ENCODE data around the gene DACT2. TPM values are rescaled to one million over a fixed set of nuclear protein-coding genes. Genes with fewer than 3 reads are reported as not detected.
"Not testable (repeated sequence)": the region's sequence is repeated elsewhere in the genome, so short reads cannot be mapped to it uniquely, and the experiment has no call there.

The DACT2 gene
- total RNA-seq, 6 experiments from 2014 or later: not detected

GRCh38 chr6:168288781-168289570, 30.6 kb downstream of the DACT2 start:
- peaks cover 27% of the 10 kb centered on the region for H3K9me3 Mint-ChIP-seq
- no peak overlapping the region for H3K4me3 Mint-ChIP-seq
- no peak overlapping the region for H3K27ac Mint-ChIP-seq
- no peaks in the 10 kb centered on the region; the same call in none of the 2 replicates for H3K36me3 Mint-ChIP-seq (ENCODE audit: low read depth)
- no peak for DNase-seq
- H3K27me3 Mint-ChIP-seq (ENCODE audit: insufficient read depth): peaks cover 2% of the 10 kb centered on the region
- TF ChIP-seq CTCF (IDR thresholded peaks at IDR 0.05): no peak
- H3K4me1 Mint-ChIP-seq (ENCODE audit: low read depth): no peaks in the 10 kb centered on the region

GRCh38 chr6:168287460-168287859, 32.1 kb downstream of the DACT2 start:
- not testable (repeated sequence) for DNase-seq; H3K27ac Mint-ChIP-seq; H3K4me1 Mint-ChIP-seq (ENCODE audit: low read depth); H3K36me3 Mint-ChIP-seq (ENCODE audit: low read depth); H3K4me3 Mint-ChIP-seq; H3K27me3 Mint-ChIP-seq (ENCODE audit: insufficient read depth)
- H3K9me3 Mint-ChIP-seq: peaks cover 38% of the 10 kb centered on the region

- not testable (repeated sequence) for H3K36me3 Mint-ChIP-seq (ENCODE audit: low read depth); H3K4me3 Mint-ChIP-seq; DNase-seq; H3K4me1 Mint-ChIP-seq (ENCODE audit: low read depth); H3K27me3 Mint-ChIP-seq (ENCODE audit: insufficient read depth); H3K27ac Mint-ChIP-seq
- H3K9me3 Mint-ChIP-seq: peaks cover 43% of the 10 kb centered on the region
These were observed 32.7 kb downstream of the DACT2 start for GRCh38 chr6:168286771-168287446.

- H3K9me3 Mint-ChIP-seq: peaks cover 48% of the 10 kb centered on the region
- no peaks in the 10 kb centered on the region for H3K4me1 Mint-ChIP-seq (ENCODE audit: low read depth)
- no peak overlapping the region for H3K4me3 Mint-ChIP-seq
- H3K27me3 Mint-ChIP-seq (ENCODE audit: insufficient read depth): no peaks in the 10 kb centered on the region; the same call in 1 of the 2 replicates
- H3K36me3 Mint-ChIP-seq (ENCODE audit: low read depth): no peaks in the 10 kb centered on the region; the same call in none of the 2 replicates
- H3K27ac Mint-ChIP-seq: no peak overlapping the region
- no peak for TF ChIP-seq CTCF (IDR thresholded peaks at IDR 0.05)
- DNase-seq: no peak
These were observed 33.5 kb downstream of the DACT2 start for GRCh38 chr6:168286116-168286515.

- no peaks in the 10 kb centered on the region; the same call in 1 of the 2 replicates for H3K27me3 Mint-ChIP-seq (ENCODE audit: insufficient read depth)
- DNase-seq: no peak
These were observed 34.1 kb downstream of the DACT2 start for GRCh38 chr6:168285456-168285855.

GRCh38 chr6:168284187-168284586, 35.4 kb downstream of the DACT2 start:
- no peak overlapping the region for H3K4me3 Mint-ChIP-seq
- H3K27me3 Mint-ChIP-seq (ENCODE audit: insufficient read depth): no peaks in the 10 kb centered on the region; the same call in 1 of the 2 replicates
- H3K36me3 Mint-ChIP-seq (ENCODE audit: low read depth): no peaks in the 10 kb centered on the region; the same call in none of the 2 replicates
- H3K4me1 Mint-ChIP-seq (ENCODE audit: low read depth): no peaks in the 10 kb centered on the region
- peaks cover 60% of the 10 kb centered on the region for H3K9me3 Mint-ChIP-seq
- TF ChIP-seq CTCF (IDR thresholded peaks at IDR 0.05): no peak
- H3K27ac Mint-ChIP-seq: no peak overlapping the region
- no peak for DNase-seq

More at GRCh38 chr6:168285456-168285855, 34.1 kb downstream of the DACT2 start:
- H3K4me1 Mint-ChIP-seq (ENCODE audit: low read depth): no peaks in the 10 kb centered on the region
- no peak overlapping the region for H3K27ac Mint-ChIP-seq
- no peak overlapping the region for H3K4me3 Mint-ChIP-seq
- H3K36me3 Mint-ChIP-seq (ENCODE audit: low read depth): no peaks in the 10 kb centered on the region; the same call in none of the 2 replicates
- no peak for TF ChIP-seq CTCF (IDR thresholded peaks at IDR 0.05)
- H3K9me3 Mint-ChIP-seq: peaks cover 55% of the 10 kb centered on the region

Measured in HFFc6 (cell line).